Measurements from ENCODE around the gene BCAS3.
"Not testable (repeated sequence)": the region's sequence is repeated elsewhere in the genome, so short reads cannot be mapped to it uniquely, and the experiment has no call there.

Gene BCAS3

GRCh38 chr17:60804831-60805230 lies 127.2 kb downstream of the BCAS3 start:
- DNase-seq, result no peak

DNA sequence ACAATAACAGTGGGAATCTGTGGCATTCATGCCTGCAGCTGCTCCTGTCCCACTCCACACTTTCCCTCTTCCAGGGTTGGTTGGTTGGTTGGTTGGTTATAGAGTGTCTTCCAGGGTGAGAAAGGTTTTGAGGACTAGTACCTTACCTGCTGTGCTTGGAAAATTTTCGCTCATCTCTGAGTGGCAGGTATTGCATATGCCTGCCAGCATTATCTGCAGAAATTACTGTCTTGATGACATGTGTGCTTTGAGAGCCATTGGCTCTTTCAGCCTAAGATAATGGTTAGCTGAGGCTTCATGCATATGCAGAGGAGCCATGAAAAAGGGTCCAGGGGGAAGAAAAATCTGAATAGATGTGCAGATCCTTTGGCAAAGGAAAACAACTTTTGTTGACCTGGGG lies 131.8 kb downstream of the BCAS3 start:
- no peak for DNase-seq

- not testable (repeated sequence) for DNase-seq
Observed at GRCh38 chr17:60814941-60815340, 137.3 kb downstream of the BCAS3 start.

- no peak for DNase-seq
Observed at GRCh38 chr17:60817192-60817591, 139.5 kb downstream of the BCAS3 start.

DNA sequence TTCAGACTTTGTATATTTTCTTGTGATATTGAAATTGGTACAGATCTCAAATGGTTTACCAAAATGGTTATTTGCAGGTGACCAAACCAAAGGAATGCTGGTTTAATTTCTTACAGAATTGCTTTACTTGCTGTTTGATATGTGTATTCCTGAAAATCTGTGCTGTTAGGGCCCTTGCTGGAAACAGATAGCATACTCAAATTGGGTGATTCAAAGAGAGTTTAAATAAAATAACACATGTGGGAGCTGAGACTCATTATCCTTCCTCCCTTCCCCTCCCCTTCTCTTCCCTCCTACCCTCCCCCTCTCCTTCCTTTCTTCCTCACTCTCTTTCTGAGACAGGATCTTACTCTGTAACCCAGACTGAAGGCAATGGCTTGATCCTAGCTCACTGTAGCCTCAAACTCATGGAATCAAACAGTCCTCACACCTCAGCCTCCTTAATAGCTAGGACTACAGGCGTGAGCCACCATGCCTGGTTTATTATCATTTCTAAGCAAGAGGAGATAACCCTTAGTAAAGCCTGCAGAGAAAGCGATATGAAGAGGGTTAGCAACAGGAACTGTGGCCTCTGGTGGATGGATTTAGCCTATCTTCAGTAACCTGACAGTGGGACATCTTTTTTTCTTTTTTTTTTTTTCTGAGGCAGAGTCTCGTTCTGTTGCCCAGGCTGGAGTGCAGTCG lies 141.9 kb downstream of the BCAS3 start:
- DNase-seq, result no peak

GRCh38 chr17:60823515-60823914 lies 145.9 kb downstream of the BCAS3 start:
- no peak for DNase-seq

- DNase-seq, result no peak
Observed at GRCh38 chr17:60825351-60825750, 147.7 kb downstream of the BCAS3 start.

GRCh38 chr17:60827943-60828342 lies 150.3 kb downstream of the BCAS3 start:
- DNase-seq, result no peak

GRCh38 chr17:60832151-60832585 lies 154.5 kb downstream of the BCAS3 start:
- DNase-seq, result no peak

DNA sequence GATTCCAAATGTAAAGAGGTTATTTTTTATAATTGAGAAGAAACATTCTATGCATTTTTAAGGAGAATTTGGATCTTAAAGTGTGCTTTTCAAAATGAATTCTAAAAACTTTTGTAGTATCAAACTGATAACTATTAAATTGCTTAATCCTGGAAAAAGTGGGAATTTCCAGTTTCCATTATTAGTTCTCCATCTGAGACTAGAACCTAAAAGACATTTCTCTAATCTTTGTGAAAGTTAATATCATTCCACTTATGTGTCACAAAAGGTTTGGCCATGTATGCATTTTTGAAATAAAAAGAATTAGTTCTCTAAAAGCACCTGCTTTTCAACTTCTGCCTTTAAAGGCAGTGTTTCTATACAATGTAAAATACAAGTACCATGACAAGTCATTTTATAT lies 155.0 kb downstream of the BCAS3 start:
- no peak for DNase-seq

GRCh38 chr17:60840456-60840855 lies 162.8 kb downstream of the BCAS3 start:
- DNase-seq, result no peak

GRCh38 chr17:60845012-60845411 lies 167.4 kb downstream of the BCAS3 start:
- DNase-seq, result no peak

DNA sequence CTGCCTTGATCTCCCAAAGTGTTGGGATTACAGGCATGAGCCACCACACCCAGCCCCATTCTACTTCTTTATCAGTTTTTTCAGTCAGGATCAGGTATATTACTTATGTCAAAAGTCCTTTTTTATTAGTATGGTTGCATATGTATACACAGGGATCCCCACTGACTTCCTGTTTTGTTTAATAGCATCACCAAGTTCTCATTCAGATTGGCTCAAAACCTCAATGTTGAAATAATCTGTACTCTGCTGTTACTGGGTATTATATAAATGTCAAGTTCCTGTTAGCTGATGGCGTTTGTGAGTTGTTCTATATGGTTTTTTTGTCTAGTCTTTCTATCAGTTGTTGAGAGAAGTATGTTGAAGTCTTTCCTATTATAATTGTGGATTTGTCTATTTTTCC lies 168.5 kb downstream of the BCAS3 start:
- no peak for DNase-seq

GRCh38 chr17:60851181-60851580 lies 173.5 kb downstream of the BCAS3 start:
- no peak for DNase-seq

GRCh38 chr17:60857556-60858080 lies 180.0 kb downstream of the BCAS3 start:
- DNase-seq, result no peak

GRCh38 chr17:60862482-60862881 lies 184.8 kb downstream of the BCAS3 start:
- DNase-seq, result no peak

GRCh38 chr17:60863892-60864707 lies 186.4 kb downstream of the BCAS3 start:
- DNase-seq, result no peak

DNA sequence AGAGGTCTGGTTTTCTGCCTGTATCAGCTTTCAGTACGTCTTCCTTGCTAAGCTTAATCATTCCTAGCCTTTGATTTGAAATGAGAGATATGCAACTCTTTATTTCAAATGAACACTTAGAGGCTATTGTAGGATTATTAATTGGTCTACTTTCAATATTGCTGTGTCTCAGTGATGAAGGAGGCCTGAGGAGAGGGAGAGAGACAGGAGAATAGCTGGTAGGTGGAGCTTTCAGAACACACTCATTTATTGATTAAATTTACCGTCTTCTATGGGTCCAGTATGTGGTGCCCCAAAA lies 187.0 kb downstream of the BCAS3 start:
- DNase-seq, result no peak

GRCh38 chr17:60874772-60875171 lies 197.1 kb downstream of the BCAS3 start:
- no peak for DNase-seq

DNA sequence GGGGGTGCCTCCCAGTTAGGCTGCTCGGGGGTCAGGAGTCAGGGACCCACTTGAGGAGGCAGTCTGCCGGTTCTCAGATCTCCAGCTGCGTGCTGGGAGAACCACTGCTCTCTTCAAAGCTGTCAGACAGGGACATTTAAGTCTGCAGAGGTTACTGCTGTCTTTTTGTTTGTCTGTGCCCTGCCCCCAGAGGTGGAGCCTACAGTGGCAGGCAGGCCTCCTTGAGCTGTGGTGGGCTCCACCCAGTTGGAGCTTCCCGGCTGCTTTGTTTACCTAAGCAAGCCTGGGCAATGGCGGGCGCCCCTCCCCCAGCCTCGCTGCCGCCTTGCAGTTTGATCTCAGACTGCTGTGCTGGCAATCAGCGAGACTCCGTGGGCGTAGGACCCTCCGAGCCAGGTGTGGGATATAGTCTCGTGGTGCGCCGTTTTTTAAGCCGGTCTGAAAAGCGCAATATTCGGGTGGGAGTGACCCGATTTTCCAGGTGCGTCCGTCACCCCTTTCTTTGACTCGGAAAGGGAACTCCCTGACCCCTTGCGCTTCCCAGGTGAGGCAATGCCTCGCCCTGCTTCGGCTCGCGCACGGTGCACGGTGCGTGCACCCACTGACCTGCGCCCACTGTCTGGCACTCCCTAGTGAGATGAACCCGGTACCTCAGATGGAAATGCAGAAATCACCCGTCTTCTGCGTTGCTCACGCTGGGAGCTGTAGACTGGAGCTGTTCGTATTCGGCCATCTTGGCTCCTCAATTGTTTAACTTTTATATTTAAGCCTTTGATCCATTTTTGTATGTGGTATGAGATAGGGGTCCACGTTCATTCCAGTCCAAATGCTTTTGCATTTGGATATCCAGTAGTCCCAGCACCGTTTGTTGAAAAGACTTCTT lies 209.3 kb downstream of the BCAS3 start:
- not testable (repeated sequence) for DNase-seq

DNA sequence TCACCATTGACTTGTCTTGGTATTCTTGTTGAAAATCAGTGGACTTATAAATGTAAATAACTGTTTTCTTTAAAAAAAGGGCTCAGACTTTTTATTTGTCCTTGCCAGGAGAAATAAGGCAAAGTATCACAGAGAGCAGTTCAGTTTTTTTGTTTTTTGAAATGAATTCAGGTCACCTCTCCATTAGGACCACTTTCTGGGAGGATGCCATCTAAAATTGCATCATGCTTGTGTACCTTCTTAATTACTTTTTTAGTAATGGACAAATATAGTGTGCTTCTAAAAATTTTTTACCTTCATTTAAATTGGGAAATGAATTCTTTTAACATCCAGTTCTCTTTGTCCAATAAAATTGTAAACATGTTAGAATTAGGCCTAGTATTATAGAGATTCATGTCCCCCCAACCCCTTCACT lies 210.0 kb downstream of the BCAS3 start:
- no peak for DNase-seq

GRCh38 chr17:60888812-60889709 lies 211.4 kb downstream of the BCAS3 start:
- no peak for DNase-seq
